Prostate gland (tissue), 2 donors: ENCODE data around the gene TRA2B.

Experiments
- CTCF ChIP-seq, 4 experiments: fragments of 200-600 bp in 2 of 4; fragments of 450-650 bp in 2 of 4; sonication (generic) in 2 of 4; IDR thresholded peaks; 1 replicate in 3 of 4; 2 replicates in 1 of 4; pipeline ENCODE4 v1.5.1; 2016 to 2019; ENCODE audit warnings: antibody characterized with exemption in 4 of 4, mild to moderate bottlenecking in 2 of 4, moderate library complexity in 2 of 4
- POLR2AphosphoS5 ChIP-seq: sonication (generic); formaldehyde crosslinking; IDR thresholded peaks from one replicate; pipeline ENCODE4 v1.6.1; 2017; ENCODE audit warnings: antibody characterized with exemption

GRCh38 chr3:185942396-185942795, 4.6 kb upstream of the TRA2B start:
- TF ChIP-seq CTCF (IDR thresholded peaks at IDR 0.05) = no peak
- TF ChIP-seq POLR2AphosphoS5 = no peak
